Skin epidermis (tissue), 12 donors: ENCODE results near the gene NUP93.

Experiments
- H3K27ac ChIP-seq, 21 experiments: fragments of 200-600 bp; sonication (generic) in 11 of 21; one replicate each; pipeline ENCODE4 v1.5.0; 2020; ENCODE audit warnings: mild to moderate bottlenecking in 3 of 21, inconsistent platforms in 2 of 21, moderate library complexity in 2 of 21
- H3K4me3 ChIP-seq, 7 experiments: fragments of 200-600 bp; sonication (generic) in 2 of 7; one replicate each; pipeline ENCODE4 v1.5.0; 2020; ENCODE audit warnings: inconsistent platforms in 2 of 7, mild to moderate bottlenecking in 2 of 7, moderate library complexity in 1 of 7

The NUP93 gene

GRCh38 chr16:56838622-56839337, 108.9 kb downstream of the NUP93 start:
- Histone ChIP-seq H3K4me3 (no peak overlapping the region), H3K27ac (no peak overlapping the region)

DNA sequence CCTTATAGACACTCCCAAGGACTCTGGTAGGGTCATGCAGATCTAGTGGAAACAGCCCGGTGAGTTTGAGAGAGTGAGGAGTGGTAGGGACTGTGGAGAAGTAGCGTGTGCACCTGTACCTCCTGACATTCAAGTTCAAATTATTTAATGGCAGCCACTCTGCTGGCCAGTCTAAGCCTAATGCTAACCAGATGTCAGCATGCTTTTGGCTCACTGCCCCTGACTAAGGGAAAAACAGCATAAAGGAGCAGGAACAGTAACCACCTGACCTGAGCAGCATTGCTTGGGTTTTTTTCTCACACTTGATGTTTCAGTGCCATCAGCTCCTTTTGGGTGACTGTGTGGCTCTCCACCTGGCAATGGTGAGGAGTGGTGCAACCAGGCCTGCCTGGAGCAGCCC, 111.3 kb downstream of the NUP93 start:
- Histone ChIP-seq H3K4me3 (no peak overlapping the region), H3K27ac (no peak overlapping the region)

DNA sequence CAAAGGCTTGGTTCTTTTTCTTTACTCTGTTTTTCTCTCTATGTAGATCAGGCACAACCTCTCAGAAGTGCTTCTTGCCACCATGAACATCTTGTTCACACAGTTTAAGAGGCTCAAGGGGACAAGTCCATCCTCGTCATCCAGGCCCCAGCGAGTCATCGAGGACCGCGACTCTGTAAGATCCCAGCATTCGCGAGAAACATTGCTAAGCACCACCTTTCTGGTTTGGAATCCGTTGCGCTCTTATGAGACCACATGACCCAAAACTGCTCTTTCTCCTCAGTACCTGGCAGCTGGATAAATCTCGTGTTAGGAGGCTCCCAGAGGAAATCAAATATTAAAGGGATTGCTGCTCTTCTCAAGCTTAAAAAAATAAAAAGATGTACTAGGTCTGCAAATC, 111.7 kb downstream of the NUP93 start:
- no peak overlapping the region for H3K27ac ChIP-seq
- H3K4me3 ChIP-seq: no peak overlapping the region

GRCh38 chr16:56842133-56842532, 112.2 kb downstream of the NUP93 start:
- no peak overlapping the region for H3K27ac ChIP-seq
- no peak overlapping the region for H3K4me3 ChIP-seq

- no peak overlapping the region for H3K27ac ChIP-seq
- no peak overlapping the region for H3K4me3 ChIP-seq
These were observed 114.1 kb downstream of the NUP93 start for GRCh38 chr16:56844056-56844455.

DNA sequence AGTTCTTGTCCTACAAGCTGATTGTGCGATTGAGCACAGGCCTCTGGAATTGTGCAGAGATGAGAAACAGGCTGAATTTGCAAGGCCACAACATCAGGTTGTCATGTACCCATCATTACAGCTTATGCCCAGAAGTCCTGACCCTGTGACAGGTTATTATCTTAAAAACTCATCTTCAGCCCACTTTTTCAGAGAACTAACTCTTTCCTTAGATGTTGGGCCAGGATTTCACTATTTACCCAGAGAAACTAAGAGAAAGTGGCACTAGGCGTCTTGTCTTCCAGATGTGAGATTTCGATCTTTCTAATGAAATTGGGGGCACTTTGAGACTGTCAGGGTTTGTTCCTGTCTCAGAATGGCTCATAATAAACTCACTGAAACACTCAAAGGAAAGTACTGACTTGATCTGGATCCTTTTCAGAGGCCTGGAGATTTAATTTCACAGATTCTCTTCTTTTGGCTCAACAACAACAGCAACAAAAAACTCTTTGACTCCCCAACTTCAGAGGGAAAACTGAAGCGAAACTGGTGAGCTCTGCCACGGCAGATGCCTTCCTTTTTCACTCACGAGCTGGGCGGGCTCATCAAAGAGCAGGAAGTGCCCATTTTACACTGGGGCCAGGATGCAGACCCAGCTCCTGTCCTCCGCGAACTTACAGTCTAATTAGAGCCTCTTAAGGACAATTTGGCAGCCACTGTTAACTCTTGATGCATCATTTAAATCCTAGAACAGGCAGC, 117.4 kb downstream of the NUP93 start:
- Histone ChIP-seq H3K27ac (peak overlapping the region in 13 of 21 experiments; percentile 11 to 72 (median 41)), H3K4me3 (no peak overlapping the region)

DNA sequence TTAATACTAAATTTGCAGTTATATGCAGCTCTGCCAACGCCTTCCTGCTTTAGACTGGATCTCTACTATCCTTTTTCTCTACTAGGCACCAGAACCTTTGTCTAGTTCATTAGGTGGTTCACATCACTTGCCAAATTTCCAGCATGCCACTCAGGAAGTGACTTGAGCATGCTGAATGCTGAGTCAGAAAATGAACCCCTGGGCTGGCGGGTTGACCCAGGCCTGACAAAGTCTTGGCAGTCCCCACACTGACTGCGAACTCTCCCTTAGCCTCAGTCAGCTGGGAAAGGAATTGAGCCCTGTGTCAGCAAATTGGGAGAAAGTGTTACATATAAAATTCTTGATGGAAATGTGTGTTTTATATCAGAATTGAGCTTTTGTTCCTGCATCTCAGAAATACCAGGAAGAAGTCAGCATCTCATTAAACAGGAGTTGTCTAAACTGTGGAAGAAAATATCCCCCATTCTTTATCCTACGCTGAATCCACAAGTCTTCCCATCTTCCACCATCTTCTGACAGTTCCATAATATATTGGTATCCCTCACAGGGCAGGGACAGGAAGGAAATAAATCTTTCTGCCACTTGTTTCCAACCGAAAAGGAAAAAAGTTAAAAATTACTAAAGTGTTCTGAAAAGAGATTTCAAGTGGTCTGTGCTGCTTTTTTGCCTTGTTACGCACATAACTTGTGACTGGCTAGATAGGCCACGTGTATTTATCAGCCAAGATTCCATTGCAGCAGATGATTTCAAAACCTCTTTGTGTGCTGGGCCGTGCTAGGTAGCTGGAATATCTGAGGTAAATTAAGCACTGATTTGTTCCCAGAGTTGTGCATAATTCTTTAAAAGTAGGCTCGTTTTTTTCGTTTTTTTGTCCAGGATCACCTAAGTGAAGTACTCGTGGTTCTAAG, 118.4 kb downstream of the NUP93 start:
- Histone ChIP-seq H3K4me3 (no peak overlapping the region), H3K27ac (peak overlapping the region in 7 of 21 experiments; percentile 11 to 69 (median 42))

DNA sequence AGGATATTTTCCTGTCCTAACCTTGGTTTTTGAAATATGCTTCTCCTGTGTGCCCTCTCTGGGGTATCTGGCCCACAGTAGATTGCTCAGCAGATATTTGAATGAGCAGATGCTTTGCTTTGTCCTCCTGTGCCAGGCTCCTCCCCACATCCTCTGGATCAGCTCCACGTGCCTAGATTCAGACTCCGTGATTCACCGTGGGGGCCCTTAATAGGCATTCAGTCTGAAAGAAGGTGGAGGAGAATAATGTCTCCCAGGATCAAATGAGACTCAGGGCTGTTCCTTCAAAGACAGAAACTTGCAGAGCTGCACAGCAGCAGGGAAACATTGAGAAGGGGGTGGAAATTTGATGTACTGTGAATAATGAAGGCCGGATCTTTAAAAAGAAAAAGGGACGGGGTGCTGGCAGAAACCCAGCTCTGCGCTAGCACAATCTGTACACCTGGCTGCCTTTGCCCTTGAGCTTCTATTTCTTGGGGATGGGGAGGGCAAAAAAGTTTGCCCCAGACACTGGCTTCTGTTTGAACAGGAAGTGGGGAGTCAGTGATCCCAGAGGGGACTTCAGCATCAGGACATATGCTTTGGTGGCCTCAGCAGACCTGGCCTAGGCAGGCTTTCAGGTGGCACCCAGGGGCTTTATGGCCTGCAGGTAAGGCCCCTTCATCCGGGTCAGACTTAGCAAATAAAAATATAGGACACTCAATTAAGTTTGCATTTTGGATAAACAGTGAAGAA, 119.2 kb downstream of the NUP93 start:
- H3K4me3 ChIP-seq: no peak overlapping the region
- peak overlapping the region in 8 of 21 experiments; percentile 7 to 76 (median 48) for H3K27ac ChIP-seq

- H3K27ac ChIP-seq: peak overlapping the region in 10 of 21 experiments; percentile 10 to 78 (median 49)
These were observed 120.1 kb downstream of the NUP93 start for GRCh38 chr16:56849690-56850680.

DNA sequence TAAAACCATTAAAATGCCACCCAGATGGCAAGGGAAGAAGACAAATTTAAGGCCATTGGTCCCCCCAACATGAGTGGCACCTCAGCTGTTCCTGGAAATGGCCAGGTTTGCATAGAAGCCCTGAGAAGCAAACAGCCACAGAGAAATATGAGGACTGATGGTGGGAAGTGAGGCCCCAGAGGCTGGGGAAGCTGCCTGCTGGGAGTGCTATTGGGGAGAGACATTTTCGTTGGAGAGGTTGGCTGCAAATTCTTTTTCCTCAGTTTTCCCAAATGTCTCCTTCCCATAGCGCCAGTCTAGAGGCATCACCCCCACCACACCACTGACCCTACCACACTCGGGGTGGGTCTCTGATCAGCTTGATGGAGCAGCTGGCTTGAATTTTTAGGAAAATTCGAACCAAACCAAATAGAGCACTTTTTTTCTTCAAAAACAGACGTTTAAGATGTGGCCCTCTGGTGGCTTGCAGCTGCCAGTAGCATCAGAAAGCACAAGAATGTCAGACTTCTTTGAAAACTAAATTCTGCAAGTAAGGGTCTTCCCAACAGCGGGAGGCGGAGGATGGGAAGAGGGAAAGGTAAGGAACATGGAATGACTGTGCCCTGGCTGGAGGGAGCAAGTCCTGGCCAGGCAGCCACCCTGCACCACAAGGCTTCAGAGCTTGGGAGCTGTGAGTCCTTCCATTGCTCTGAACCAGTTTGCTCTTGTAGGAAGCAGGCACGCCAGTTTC, 121.9 kb downstream of the NUP93 start:
- Histone ChIP-seq H3K4me3 (no peak overlapping the region), H3K27ac (peak overlapping the region in 1 of 21 experiments; percentile 71)

More at GRCh38 chr16:56849690-56850680, 120.1 kb downstream of the NUP93 start:
- H3K4me3 ChIP-seq: no peak overlapping the region

DNA sequence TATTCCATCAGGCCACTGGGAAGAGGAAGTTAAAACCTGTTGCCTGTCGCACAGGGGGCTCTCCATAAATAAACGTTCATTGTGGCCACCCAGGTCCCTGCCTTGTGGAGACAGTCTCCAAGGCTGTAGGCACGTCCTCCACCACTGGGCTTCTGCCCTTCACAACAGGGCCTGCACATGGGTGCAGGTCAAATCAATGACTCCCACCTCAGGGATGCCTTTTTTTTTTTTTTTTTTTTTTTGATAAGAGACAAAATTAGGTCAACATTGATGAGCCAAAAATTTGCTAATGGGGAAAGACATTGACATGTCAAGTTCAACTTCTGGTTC, 122.4 kb downstream of the NUP93 start:
- no peak overlapping the region for H3K4me3 ChIP-seq

GRCh38 chr16:56852968-56853367, 123.0 kb downstream of the NUP93 start:
- no peak overlapping the region for H3K27ac ChIP-seq
- no peak overlapping the region for H3K4me3 ChIP-seq

More for the DNA sequence above, 122.4 kb downstream of the NUP93 start:
- H3K27ac ChIP-seq: peak overlapping the region in 1 of 21 experiments; percentile 71

DNA sequence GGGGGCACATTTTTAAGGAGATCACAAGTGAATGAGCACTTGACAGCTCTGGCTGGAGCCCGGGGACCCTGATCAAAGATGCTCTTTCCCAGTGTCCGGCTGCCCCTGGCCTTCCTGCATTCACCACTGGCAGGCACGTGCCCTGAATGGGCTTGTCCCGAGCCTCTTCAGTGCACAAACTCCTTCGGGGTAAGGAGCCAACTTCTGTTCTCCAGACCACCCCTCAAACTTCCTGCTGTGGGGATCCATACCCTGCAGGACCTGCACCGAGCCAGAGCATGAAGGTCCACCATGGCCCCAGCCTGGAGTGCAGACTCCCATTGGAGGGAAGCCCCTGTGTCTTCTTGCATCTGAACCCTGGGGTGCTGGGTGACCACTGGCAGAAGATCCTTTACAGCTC, 125.3 kb downstream of the NUP93 start:
- Histone ChIP-seq H3K27ac (no peak overlapping the region), H3K4me3 (no peak overlapping the region)

DNA sequence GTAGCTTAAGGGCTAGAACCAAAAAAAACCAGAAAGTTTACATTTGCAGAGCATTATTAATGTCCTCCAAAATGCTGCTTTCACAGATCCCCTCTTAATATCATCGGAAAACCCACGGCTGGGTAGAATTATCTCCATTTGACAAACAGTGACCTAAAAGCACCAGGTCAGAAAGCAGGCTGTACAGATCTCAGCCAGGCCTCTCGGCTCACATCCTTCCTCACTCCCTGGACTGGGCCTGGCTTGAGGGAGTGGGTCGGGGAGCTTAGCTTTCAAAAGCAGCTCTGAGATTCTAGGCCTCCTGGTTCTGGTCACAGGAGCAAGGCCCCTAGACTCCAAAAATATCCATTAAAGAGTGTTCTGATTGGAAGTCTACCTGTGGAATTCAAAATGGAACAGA, 126.0 kb downstream of the NUP93 start:
- Histone ChIP-seq H3K4me3 (no peak overlapping the region), H3K27ac (no peak overlapping the region)

DNA sequence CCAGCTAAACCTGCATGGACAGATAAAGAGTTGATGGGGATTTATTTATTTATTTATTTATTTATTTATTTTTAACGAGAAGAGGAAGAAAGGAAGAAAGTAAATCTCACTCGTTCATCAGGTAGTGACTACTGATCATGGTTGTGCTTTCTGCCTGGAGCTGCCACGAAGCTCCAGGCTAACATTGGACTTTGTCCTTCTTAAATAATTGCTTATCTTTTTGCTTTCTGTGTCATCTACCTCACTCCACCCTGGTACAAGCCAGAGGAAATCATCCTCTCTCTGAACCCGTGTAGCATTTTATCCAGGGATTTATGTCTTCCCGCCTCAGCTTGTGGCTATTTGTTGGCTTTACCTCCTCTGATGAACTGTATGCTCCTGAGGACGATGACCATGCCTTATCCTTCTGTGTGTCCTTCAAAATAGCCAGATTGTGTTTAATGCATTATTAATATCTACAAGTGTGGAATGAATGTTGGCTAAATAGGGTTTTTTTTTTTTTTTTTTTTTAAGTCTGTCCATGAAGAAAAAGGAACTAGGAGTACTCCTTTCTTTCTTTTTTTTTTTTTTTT, 127.0 kb downstream of the NUP93 start:
- Histone ChIP-seq H3K27ac (no peak overlapping the region), H3K4me3 (no peak overlapping the region)

DNA sequence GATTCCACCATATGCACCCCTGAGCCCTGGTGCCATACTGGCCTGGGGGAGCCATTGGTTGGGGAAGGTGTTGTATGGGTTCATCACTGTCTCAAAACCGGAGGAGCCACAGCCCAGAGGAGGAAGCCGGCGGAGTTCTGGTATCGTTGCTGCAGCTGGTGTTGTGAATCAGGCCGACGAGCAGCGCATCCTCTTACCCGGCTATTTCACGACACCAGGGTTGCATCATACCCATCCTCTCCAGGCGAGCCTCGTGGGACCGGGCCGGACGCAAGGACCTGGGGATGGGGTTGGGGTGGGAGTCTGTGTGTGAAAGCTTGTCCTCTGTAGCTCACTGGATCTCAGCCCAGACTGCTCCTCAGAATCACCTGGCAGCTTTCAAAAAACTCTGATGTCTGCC, 128.4 kb downstream of the NUP93 start:
- Histone ChIP-seq H3K4me3 (no peak overlapping the region), H3K27ac (no peak overlapping the region)

GRCh38 chr16:56859636-56860035, 129.7 kb downstream of the NUP93 start:
- Histone ChIP-seq H3K4me3 (no peak overlapping the region), H3K27ac (peak overlapping the region in 6 of 21 experiments; percentile 21 to 86 (median 75))
